GM08714 (cell line): ENCODE data around the gene STK35.

Experiments
- H3K4me3 ChIP-seq: fragments of 200-500 bp; sonication (Bioruptor generic); 2 replicates; pipeline ENCODE4 v1.5.1; 2014; ENCODE audit warnings: mild to moderate bottlenecking, low read length, inconsistent platforms
- ZNF274 ChIP-seq: IDR thresholded peaks from 2 replicates; pipeline ENCODE4 v1.6.1; 2012; ENCODE audit warnings: mild to moderate bottlenecking, low read depth, low read length

STK35 gene

DNA sequence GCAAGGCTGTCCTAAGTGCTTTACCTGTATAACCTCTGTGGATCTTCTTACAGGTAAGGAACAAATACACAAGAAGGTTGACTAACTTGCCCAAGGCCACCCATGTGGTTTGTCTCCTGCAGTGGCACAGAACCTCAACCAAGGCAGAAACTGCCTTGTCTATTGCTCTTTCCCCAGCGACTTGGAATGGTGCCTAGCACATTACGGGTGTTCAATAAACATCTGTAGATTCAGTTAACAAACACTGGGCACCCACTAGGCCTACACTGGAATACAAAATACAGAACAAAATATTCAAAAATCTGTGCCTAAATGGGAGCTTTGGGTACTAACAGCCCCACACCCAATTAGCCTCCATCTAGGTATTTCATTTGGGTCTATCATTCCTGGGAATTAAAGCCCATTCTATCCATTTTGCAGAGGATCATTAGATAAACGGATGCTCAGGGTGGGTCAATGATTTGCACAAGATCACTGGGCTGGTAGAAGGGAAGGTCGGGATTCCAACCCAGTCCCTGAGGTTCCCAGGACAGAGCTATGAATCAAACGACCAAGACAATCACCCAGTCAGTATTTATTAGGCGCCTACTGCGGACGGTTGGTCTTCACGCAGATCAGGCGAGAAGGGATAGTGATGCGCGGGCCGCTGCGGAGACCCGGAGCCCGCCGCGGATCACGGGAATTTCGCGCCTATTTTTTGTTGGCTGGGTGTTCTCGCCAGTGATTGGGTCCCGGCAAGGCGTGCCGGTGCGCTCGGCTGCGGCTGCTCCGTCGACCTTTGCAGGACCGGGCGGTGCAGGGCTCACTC lies at the start of gene STK35:
TSS of gene STK35 (plus strand) at position 771 of the 808 bp plus-strand sequence. CDS start 55 bp downstream, outside the sequence.
- TF ChIP-seq ZNF274, result no peak
- peak within 1 kb of the TSS; percentile 79 for H3K4me3 ChIP-seq

DNA sequence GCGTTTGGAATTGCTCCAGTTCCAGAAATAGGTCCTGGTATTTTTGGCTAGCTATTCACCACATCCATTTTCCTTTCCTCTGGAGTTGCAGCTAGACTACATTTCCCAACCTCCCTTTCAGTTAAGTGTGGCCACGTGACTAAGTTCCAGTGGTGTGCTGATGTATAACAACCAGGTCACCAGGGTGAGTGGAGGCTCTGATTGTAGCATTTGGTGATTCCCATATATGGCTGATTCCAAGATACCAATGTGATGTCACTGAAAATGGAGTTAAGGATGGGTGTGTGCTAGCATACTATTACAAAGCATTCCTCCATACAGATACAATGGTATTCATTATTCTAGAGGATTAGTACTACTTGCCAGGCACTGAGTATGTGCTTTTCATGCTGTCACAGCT lies 49.7 kb upstream of the STK35 start:
- no peak for TF ChIP-seq ZNF274
- no peak overlapping the region for H3K4me3 ChIP-seq

DNA sequence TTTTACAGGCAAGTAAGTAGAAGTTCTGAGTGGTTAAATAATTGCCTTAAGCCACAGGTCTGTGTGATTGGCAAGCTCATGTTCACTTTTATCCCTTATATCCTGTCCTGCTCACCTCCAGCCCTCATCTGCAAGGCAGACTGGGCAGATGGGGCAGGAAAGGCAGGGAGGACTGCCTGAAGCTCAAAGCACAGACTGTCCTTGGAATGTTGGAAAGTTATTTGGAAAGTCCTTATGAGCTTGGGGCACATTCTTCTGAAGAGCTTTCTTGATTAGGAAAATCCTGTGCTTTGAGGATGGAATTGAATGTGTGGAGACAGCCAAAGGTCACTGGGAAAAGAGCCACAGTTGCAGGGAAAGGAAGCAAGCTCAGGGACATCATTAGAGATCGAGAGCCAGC lies 48.9 kb upstream of the STK35 start:
- H3K4me3 ChIP-seq, result no peak overlapping the region
- no peak for TF ChIP-seq ZNF274

DNA sequence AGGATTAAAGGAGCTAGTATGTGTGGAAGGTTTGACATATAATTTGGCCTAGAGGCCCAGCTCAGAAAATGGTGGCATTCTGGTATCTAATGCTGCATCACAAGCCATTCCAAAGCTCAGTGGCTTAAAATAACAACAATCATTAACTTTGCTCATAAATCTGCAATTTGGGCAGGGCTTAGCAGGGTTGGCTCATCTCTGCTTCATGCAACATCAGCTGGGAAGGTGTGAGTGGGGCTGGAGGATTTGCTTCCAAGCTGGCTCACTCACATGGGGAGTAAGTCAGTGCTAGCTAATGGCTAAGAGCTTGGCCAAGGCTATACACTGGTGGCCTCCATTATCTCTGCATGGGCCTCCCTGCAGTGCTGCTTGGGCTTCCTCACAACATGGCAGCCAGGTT lies 48.0 kb upstream of the STK35 start:
- TF ChIP-seq ZNF274, result no peak
- H3K4me3 ChIP-seq, result no peak overlapping the region

DNA sequence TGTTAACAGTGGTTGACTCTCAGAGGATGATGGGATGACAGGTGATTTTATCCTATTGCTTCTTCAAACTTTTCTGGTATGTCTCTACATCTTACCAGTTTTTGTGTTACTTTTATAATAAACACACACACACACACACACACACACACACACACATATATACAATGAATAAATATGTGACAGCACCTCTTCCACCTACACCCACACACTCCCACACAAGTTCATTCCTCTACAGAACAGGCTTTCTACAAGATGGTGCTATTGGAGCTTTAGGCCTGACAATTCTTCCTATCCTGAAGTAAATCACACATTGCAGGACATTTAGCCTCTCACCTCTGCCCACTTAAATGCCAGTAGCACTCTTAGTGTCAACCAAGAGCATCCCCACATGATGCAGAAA lies 46.7 kb upstream of the STK35 start:
- no peak overlapping the region for H3K4me3 ChIP-seq
- no peak for TF ChIP-seq ZNF274

DNA sequence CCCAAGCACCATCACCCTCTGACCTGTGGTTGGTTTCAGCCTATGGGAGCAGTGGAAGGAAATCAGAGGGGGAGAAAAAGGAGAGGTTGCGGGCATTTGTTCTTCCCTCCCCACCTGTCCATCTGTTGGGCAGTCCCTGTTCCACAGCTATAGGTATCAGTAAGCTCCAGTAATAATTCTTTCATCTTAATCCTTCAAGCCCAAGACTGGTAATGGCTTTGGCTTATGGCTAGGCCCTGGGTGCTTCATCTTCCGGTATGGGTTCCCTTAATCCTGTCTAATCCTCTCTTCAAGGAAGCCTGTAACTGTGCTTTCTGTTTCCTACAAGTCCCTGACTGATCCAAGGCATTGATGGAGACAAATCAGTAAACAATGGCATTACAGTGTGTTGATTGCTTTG lies 42.2 kb upstream of the STK35 start:
- no peak overlapping the region for H3K4me3 ChIP-seq
- TF ChIP-seq ZNF274, result no peak

DNA sequence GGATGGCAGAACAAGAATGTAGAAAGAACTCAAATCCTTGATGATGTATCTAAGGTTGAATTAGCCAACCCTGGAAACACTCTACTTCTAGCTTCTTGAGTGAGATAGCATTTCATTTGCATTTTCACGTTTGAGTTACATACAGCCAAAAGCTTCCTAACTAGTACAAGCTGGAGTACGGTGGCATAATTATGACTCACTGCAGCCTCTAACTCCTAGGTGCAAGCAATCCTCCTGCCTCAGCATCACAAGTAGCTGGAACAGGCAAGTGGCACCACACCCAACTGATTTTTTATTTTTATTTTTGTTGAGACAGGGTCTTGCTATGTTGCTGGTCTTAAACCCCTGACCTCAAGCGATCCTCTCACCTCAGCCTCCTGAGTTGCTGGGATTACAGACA lies 36.5 kb upstream of the STK35 start:
- H3K4me3 ChIP-seq, result no peak overlapping the region

DNA sequence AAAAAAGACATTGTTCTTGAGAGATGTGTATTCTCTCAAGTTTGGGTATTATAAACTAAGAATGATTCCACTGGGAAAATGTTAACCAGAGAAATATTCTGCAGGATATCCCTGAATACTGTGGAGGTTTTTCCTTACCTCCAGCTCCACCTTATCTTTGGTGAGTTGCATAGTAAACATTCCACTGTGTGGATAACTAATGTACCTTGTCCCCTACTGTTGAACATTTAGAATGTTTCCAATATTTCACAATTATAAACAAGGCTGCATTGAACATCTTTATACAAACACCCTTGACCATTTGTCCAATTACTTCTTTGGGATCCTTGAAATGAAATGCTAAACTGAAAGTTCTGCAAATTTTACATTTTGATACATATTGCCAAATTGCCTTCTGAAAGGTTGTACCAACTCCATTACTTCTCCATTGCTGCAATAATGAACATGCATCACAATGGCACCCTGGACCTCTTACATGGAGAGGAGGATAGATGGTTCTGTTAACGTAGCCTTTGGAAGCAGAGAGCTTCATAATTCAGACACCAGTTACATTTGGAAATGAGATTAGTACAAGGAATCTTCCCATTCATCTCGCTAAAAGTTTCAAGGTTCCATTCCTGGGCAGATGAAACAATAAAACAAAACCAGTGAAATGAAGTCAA lies 35.0 kb upstream of the STK35 start:
- no peak overlapping the region for H3K4me3 ChIP-seq
- no peak for TF ChIP-seq ZNF274

More for the DNA sequence above, 36.5 kb upstream of the STK35 start:
- no peak for TF ChIP-seq ZNF274

DNA sequence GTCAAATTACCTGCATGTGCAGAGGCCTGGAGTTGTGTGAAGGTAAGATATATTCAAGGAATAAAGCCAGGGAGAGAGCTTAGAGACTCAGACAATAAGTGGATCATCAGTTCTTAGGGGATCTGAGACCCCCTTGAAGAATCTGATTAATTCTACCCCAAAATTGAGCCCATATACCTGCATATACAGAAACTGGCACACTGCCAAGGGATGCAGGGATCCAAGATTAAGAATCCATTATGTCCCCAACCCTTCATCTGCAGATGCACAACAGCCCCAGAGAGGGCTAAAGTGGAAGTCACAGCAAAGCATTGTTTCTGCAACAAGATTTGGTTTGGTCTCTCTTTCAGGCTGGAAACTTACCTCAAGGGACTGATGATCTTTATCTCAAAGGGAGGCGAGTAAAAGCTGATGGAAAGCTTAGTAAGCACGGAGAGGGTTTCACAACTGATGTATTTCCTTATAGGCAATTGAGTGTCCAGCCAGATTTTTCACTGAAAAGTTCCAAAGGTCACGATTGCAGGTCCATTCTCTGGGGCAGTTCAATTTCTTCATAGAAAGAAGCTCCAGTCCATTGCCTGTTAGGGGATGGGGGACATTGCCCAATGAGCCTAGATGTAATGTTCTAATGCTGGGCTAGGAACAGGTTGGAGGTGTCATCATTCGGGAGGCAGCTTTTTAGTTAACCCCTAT lies 20.9 kb upstream of the STK35 start:
- no peak overlapping the region for H3K4me3 ChIP-seq
- TF ChIP-seq ZNF274, result no peak

DNA sequence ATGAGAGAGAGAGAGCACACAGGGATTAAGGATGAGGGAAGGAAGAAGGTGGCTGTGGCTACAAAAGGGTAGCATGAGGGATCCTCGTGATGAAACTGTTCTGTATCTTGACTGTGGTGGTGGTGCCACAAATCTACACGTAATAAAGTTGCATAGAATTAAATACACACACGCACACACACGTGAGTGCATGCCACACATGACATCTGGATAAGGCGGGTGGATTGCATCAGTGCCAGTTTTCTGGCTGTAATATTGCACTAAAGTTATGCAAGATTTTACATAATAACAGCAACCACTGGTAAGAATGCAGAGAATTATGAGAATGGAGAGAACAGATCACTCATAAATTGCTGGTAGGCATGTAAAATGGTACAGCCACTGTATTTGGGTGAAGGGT lies 16.9 kb upstream of the STK35 start:
- H3K4me3 ChIP-seq, result no peak overlapping the region
- TF ChIP-seq ZNF274, result no peak

DNA sequence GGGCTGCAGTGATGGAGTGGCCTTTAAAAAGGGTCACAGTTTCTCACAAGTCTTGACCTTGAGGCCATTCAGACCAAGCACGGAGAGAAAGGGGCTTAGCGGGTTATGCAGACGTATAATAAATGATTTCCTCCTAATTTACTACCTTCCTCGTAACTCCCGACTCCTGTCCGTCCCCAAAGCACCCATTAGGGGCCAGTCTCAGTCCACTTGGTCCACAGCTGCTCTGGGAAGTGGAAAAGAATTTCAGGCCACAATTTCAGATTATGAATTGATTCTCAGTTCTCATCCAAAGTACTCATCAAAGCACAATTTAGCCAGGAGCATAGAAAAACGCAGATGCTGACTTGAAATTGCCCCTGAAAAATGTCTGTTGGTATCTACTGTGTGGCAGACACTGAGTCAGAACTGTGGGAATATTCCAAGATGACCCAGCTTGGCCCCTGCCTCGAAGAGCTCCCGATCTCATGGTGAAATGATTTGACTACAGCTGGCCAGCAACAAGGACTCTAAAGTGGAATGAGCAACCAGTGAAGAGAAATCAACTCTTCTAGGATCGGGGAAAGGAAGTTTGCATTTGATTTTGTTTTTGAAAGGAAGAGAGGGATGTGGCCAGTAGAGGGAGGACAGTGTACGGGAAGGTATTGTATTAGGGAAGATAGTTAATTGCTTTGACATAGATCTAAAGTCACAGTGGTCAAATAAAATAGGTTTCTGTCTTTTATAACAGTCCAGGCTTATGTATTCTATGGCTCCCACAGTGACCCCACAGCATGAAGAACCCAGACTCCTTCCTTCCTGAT lies 15.2 kb upstream of the STK35 start:
- TF ChIP-seq ZNF274, result no peak
- no peak overlapping the region for H3K4me3 ChIP-seq

DNA sequence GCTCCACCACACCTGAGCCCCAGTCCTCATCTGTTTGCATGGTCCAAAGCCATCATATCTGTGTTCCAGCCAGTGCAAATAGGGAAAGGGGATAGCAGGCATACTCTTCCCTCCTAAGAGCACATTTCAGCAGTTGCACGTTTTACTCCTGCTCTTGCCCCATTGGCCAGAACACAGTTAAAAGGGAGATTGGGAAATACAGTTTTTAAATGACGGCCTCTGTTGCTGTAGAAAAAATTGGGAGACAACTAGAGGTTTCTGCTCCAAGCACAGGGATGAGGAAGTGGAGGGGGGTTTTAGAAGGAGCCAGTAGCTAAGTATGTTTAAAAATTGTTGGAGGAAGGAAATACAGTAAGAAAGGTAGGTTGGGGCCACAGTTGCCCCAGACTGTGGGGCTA lies 14.6 kb upstream of the STK35 start:
- no peak for TF ChIP-seq ZNF274
- H3K4me3 ChIP-seq, result no peak overlapping the region

DNA sequence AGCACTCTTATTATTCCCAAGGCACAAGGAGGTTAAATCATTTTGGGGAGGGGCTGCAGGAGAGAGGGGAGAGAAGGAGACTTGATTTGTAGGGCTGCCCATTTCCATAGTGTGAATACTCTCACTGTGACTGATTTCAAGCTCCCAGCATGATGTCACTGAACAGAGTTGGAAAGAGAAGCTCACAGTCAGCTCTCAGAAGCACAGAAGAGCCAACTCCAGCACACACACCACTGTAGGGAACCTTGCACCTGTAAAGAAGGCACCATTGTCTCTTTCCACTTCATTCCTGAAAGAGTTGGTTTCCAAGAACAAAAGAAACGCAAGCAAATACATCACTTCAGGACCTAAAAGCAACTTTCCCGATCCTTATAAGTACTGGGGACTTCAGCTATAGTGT lies 12.7 kb upstream of the STK35 start:
- TF ChIP-seq ZNF274, result no peak
- no peak overlapping the region for H3K4me3 ChIP-seq

DNA sequence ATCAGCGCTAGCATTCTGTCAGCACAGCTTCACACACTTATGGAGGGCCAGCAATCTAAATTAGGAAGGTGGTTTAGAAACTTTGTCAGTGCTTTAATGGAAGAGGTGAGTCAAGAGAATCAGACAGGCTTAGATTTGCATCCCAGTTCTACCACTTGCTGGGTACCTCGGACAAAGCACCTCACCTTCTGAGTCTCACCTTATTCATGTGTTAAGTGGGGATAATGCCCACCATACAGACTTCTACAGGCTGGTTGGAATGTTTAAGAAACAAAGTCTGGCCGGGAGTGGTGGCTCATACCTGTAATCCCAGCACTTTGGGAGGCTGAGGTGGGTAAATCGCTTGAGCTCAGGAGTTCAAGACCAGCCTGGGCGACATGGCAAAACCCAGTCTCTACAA lies 12.2 kb upstream of the STK35 start:
- H3K4me3 ChIP-seq, result no peak overlapping the region
- no peak for TF ChIP-seq ZNF274
